Testis (tissue), 2 donors: ENCODE measurements around the gene CEP76.

Experiments
- CTCF ChIP-seq, 3 experiments: fragments of 450-650 bp in 2 of 3; fragments of 200-600 bp in 1 of 3; sonication (generic) in 1 of 3; IDR thresholded peaks; one replicate each; pipeline ENCODE4 v1.5.1; 2016 to 2019; ENCODE audit warnings: antibody characterized with exemption in 3 of 3, mild to moderate bottlenecking in 2 of 3, moderate library complexity in 1 of 3
- POLR2A ChIP-seq: fragments of 450-650 bp; IDR thresholded peaks from one replicate; pipeline ENCODE4 v1.6.1; 2017; ENCODE audit warnings: antibody characterized with exemption, mild to moderate bottlenecking, moderate library complexity

GRCh38 chr18:12742453-12742852, 39.9 kb upstream of the CEP76 start:
- no peak for TF ChIP-seq CTCF (IDR thresholded peaks at IDR 0.05)
- TF ChIP-seq POLR2A = no peak
